Heart left ventricle (tissue), 16 donors: Measurements from ENCODE around the gene CHCHD4. TPM values are rescaled to one million over a fixed set of nuclear protein-coding genes. Genes with fewer than 3 reads are reported as not detected.
"Not testable (repeated sequence)": the region's sequence is repeated elsewhere in the genome, so short reads cannot be mapped to it uniquely, and the experiment has no call there.

Experiments used
- ATAC-seq, 4 donors: fragments of 200-7000 bp; cut with Tn5 transposase; one replicate each; pipeline ENCODE4 v1.9.1; 2020 to 2022; ENCODE audit warnings: moderate library complexity in 4 of 4, mild to moderate bottlenecking in 3 of 4, moderate number of reproducible peaks in 1 of 4
- DNase-seq, 5 donors: peaks; one replicate each; pipeline ENCODE4 v3.0.0-alpha.2; 2020
- H3K27ac ChIP-seq, 12 donors: fragments of 200-600 bp; sonication (generic) in 4 of 12; one replicate each; pipeline versions ENCODE4 v1.5.0 to v1.8.0; 2016 to 2022; ENCODE audit warnings: mild to moderate bottlenecking in 2 of 12
- H3K27me3 ChIP-seq, 9 donors: fragments of 200-600 bp; sonication (generic) in 2 of 9; one replicate each; pipeline versions ENCODE4 v1.5.1 to v1.8.0; 2016 to 2022; ENCODE audit warnings: mild to moderate bottlenecking in 3 of 9
- H3K36me3 ChIP-seq, 9 donors: fragments of 200-600 bp; sonication (generic) in 2 of 9; one replicate each; pipeline versions ENCODE4 v1.5.0 to v1.8.0; 2018 to 2022; ENCODE audit warnings: mild to moderate bottlenecking in 2 of 9
- H3K4me1 ChIP-seq, 12 donors: fragments of 200-600 bp; sonication (generic) in 4 of 12; one replicate each; pipeline versions ENCODE4 v1.5.0 to v1.8.0; 2016 to 2022; ENCODE audit warnings: mild to moderate bottlenecking in 3 of 12
- H3K4me3 ChIP-seq, 12 donors: fragments of 200-600 bp; sonication (generic) in 4 of 12; one replicate each; pipeline versions ENCODE4 v1.5.0 to v1.8.0; 2017 to 2022; ENCODE audit warnings: mild to moderate bottlenecking in 9 of 12, moderate library complexity in 4 of 12
- H3K9me3 ChIP-seq, 12 donors: fragments of 200-600 bp; sonication (generic) in 4 of 12; one replicate each; pipeline versions ENCODE4 v1.5.0 to v1.8.0; 2016 to 2022; ENCODE audit warnings: mild to moderate bottlenecking in 1 of 12
- CTCF ChIP-seq, 12 donors: fragments of 200-600 bp; sonication (generic) in 4 of 12; IDR thresholded peaks; one replicate each; pipeline versions ENCODE4 v1.5.0 to v1.8.0; 2018 to 2022; ENCODE audit warnings: antibody characterized with exemption in 12 of 12, mild to moderate bottlenecking in 5 of 12
- POLR2A ChIP-seq, 2 donors: fragments of 450-650 bp; IDR thresholded peaks; one replicate each; pipeline ENCODE4 v1.6.1; 2017; ENCODE audit warnings: antibody characterized with exemption in 2 of 2, mild to moderate bottlenecking in 2 of 2, moderate library complexity in 2 of 2
- WGBS, 4 donors: extraction: QIAGEN DNeasy Blood & Tissue Kit in 2 of 4; methylation state at CpG; one replicate each; pipeline versions ENCODE4 v1.1.5 to v1.1.7; 2013 to 2018; 5-methylcytosine and 5-hydroxymethylcytosine counted together
- intact Hi-C, 10 donors: fragments of 100-400 bp; cut with DNase I; formaldehyde crosslinking; loops; one replicate each; pipeline versions ENCODE4 v1.11.1 to v1.14.2; 2022
- polyA plus RNA-seq, 2 donors: library from polyadenylated mRNA; stranded (reverse); fragments of 200-250 nt; gene quantifications; one replicate each; pipeline ENCODE4 v1.2.3, GENCODE V29; 2013
- total RNA-seq, 9 donors: library from RNA; depleted of rRNA in 2 of 9; stranded (reverse); fragments of >200 nt in 2 of 9; fragmentation: NEBNext Ultra II Directional in 3 of 9; extraction: Animal tissue kit (Norgen Biotek cat#: 25700) in 3 of 9; gene quantifications; one replicate each; pipeline versions ENCODE4 v1.1.0 to v1.2.4, GENCODE V29; 2016 to 2023
- donor health status: ischemic (EF 13 %, LVEDD 7.1; RV severe dilation, severe dysfunction).
- donor health status: healthy with polysubstance abuse.
- donor health status: DM: no; HTN: yes; CAD: no.
- donor health status: DM: no; HTN: no; CAD: no.
- donor health status: ischemic (EF 25% LVEDD 6.9; RV normal size, moderate dysfunction).
- donor health status: ischemic (EF 25% LVEDD 5.7; RV mildly dilated, moderate dysfunction).
- donor health status: healthy.
- donor health status: DM: yes; HTN: yes; CAD: no.
- donor health status: ischemic (EF 35%, LVEDD 5.7; RV mildly dilated, moderate dysfunction).
- donor health status: nonischemic (EF 11% LVEDD 7.7; RV severe dilation, severe dysfunction).
- donor health status: DM: yes; HTN: yes; CAD: no.
- donor health status: PGD.
- donor health status: ischemic (EF 29% LVEDD 5.4; RV normal size, mild dysfunction).
- donor health status: nonischemic (EF 23%, LVEDD 6.1; RV moderate dilation, normal function).

Gene CHCHD4
- total and polyA plus RNA-seq, 11 donors = 14.8 to 31.3 (median 25.9) TPM

- intact Hi-C loops = loop anchor here in 5 of 10 donors (5.0 to 10.0 kb wide), 4 partner anchors 55 to 468 kb away; partner anchors contain the start of genes LSM3 (in 1 of the 5) and XPC (in 1 of the 5)
- WGBS, 4 donors = 78 to 90% (median 81%) methylated on average over 3 of the region's 3 CpGs
- ATAC-seq (no peak), DNase-seq (no peak)
- no peaks in the 10 kb centered on the region for H3K9me3 ChIP-seq
- no peaks in the 10 kb centered on the region for H3K27me3 ChIP-seq
- no peak overlapping the region for H3K4me3 ChIP-seq
- H3K36me3 ChIP-seq = peaks cover 0 to 24% (median 18%) of the 10 kb centered on the region in 9 donors
- peaks cover 9 to 47% (median 31%) of the 10 kb centered on the region in 12 donors for H3K4me1 ChIP-seq
- H3K27ac ChIP-seq = no peak overlapping the region
- no peak for TF ChIP-seq POLR2A (IDR thresholded peaks at IDR 0.05)
- no peak for TF ChIP-seq CTCF (IDR thresholded peaks at IDR 0.05)
Measured at GRCh38 chr3:14122301-14122700, 2.4 kb downstream of the CHCHD4 start.

GRCh38 chr3:14121859-14122258, 2.8 kb downstream of the CHCHD4 start:
- Histone ChIP-seq H3K4me1 (peaks cover 9 to 43% (median 26%) of the 10 kb centered on the region in 12 donors), H3K36me3 (peaks cover 0 to 24% (median 18%) of the 10 kb centered on the region in 9 donors), H3K9me3 (no peaks in the 10 kb centered on the region), H3K27ac (no peak overlapping the region), H3K4me3 (no peak overlapping the region), H3K27me3 (no peaks in the 10 kb centered on the region)
- no peak for DNase-seq
- ATAC-seq = no peak
- WGBS, 4 donors = 90 to 98% (median 92%) methylated on average over 5 of the region's 5 CpGs
- intact Hi-C loops = loop anchor here in 5 of 10 donors (5.0 to 10.0 kb wide), 4 partner anchors 55 to 467 kb away; partner anchors contain the start of genes LSM3 (in 1 of the 5) and XPC (in 1 of the 5)
- TF ChIP-seq CTCF (IDR thresholded peaks at IDR 0.05) (no peak), POLR2A (IDR thresholded peaks at IDR 0.05) (no peak)

DNA sequence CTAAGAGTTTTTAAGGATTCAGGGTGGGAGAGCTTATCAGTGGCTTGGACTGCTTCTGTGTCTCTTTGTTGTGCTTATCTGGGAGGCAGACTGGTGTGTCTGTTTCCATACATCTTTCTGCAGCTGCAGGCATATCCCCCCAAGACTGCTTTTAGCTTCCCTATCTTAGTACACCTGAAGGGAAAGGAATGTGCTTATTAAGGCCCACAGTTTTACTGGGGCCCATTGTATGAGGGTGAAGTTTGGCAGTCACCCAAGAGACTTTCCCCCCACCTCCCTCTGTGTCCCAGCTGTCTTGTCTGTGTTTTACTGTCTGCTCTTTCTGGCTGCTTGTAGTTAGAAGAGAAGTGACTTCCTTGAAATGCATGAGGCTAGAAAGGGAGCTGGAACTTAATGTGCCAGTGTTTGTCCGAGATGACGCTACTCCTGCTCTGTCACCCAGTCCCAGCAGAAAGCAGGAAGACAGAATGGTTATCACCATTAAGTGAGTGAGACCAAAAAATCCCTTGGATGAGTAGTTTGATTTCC, 3.7 kb downstream of the CHCHD4 start:
- DNase-seq, H3K4me3 ChIP-seq, H3K27me3 ChIP-seq, H3K27ac ChIP-seq, H3K9me3 ChIP-seq, ATAC-seq: not testable (repeated sequence)
- Histone ChIP-seq H3K36me3 (peaks cover 0 to 29% (median 23%) of the 10 kb centered on the region in 9 donors), H3K4me1 (peaks cover 3 to 34% (median 18%) of the 10 kb centered on the region in 12 donors)
- whole genome bisulfite sequencing, 4 donors = 96 to 100% (median 97%) methylated on average over 2 of the region's 2 CpGs
- intact Hi-C loops = loop anchor here in 5 of 10 donors (5.0 to 10.0 kb wide), 4 partner anchors 56 to 466 kb away; partner anchors contain the start of genes LSM3 (in 1 of the 5) and XPC (in 1 of the 5)

- no peak overlapping the region for H3K27ac ChIP-seq
Measured at GRCh38 chr3:14120111-14120920, 4.4 kb downstream of the CHCHD4 start.

More at GRCh38 chr3:14120111-14120920, 4.4 kb downstream of the CHCHD4 start:
- Histone ChIP-seq H3K27me3 (no peaks in the 10 kb centered on the region), H3K4me1 (peaks cover 3 to 30% (median 15%) of the 10 kb centered on the region in 12 donors), H3K9me3 (no peaks in the 10 kb centered on the region), H3K36me3 (peaks cover 0 to 36% (median 29%) of the 10 kb centered on the region in 9 donors), H3K4me3 (no peak overlapping the region)
- ATAC-seq (no peak), DNase-seq (no peak)
- 93 to 97% (median 96%) methylated on average over 11 of the region's 11 CpGs for WGBS, 4 donors
- TF ChIP-seq POLR2A (IDR thresholded peaks at IDR 0.05) = no peak
- TF ChIP-seq CTCF (IDR thresholded peaks at IDR 0.05) = no peak
- intact Hi-C loops = loop anchor here in 5 of 10 donors (5.0 to 10.0 kb wide), 4 partner anchors 57 to 466 kb away; partner anchors contain the start of genes LSM3 (in 1 of the 5) and XPC (in 1 of the 5)
